Kidney epithelial cell (primary cell): ENCODE data around the gene GFOD1. TPM values are rescaled to one million over a fixed set of nuclear protein-coding genes. Genes with fewer than 3 reads are reported as not detected.

ENCODE experiments used
- DNase-seq: peaks from one replicate; pipeline ENCODE4 v3.0.0-alpha.2; 2010; ENCODE audit warnings: low read depth
- H3K27me3 ChIP-seq: 2 replicates; pipeline ENCODE4 v1.6.0; 2011; ENCODE audit warnings: low read length; ENCODE audit not compliant: control insufficient read depth, insufficient read depth
- H3K36me3 ChIP-seq: 2 replicates; pipeline ENCODE4 v1.5.1; 2011; ENCODE audit warnings: low read length; ENCODE audit not compliant: control insufficient read depth, insufficient read depth
- H3K4me3 ChIP-seq: 2 replicates; pipeline ENCODE4 v1.5.1; 2011; ENCODE audit warnings: low read depth, mild to moderate bottlenecking, control low read depth, low read length
- CTCF ChIP-seq: IDR thresholded peaks from 2 replicates; pipeline ENCODE4 v1.5.1; 2011; ENCODE audit warnings: mild to moderate bottlenecking, moderate library complexity, low read length, control low read depth, inconsistent platforms; ENCODE audit not compliant: insufficient read depth, poor library complexity, severe bottlenecking
- total RNA-seq: library from RNA; depleted of rRNA; stranded (reverse); fragments of >200 nt; gene quantifications from 2 replicates; pipeline ENCODE4 v1.2.3, GENCODE V29; 2015

GFOD1 gene
- total RNA-seq, 1 donor from 2014 or later, result 0.75 TPM

DNA sequence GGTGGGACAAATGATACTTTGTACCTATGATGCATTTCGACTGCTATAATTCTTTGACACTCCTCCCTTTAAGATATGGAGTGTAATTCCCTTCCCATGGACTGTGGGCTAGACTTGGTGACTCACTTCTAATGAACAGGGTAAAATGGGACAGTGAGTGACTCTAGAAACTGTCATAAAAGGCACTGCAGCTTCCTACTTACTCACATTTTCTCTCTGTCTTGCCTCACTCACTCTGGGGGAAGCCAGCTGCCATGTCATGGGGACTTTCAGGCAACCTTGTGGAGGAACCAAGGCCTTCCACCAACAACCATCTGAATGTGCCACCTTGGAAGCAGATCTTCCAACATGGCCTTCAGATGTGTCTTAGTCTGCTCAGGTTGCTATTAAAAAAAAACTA, 12.9 kb upstream of the GFOD1 start:
- TF ChIP-seq CTCF, result no peak
- H3K27me3 ChIP-seq, result no peaks in the 10 kb centered on the region
- H3K36me3 ChIP-seq, result no peaks in the 10 kb centered on the region
- no peak for DNase-seq
- H3K4me3 ChIP-seq, result no peak overlapping the region

DNA sequence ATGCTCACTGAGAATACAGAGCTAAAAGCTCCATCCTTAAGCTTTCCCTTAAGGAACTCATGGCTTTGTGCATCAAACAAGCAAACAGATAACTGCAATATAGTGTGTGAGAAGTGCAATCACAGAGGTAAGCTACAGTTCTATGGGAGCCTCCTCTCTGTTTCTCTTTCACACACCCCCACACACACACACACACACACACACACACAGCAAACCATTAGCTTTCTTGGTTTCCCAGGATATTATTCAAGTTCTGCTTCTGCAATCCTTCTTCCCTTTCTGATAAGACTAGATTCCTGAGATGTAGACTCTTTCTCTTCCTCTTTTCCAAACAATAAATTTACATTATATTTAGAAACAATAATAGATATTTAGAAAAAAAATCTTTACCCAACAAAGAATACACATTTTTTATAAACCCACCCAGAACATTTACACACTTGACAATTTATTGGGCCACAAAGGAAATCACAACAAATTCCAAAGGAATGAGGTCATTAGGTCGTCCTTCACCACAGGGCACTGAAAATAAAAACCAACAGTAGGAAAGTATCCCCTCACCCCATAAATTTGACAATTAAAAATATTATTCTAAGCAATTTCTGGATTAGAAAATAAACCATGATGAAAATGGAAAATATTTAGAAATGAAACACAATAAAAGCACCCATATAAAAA, 9.3 kb upstream of the GFOD1 start:
- Histone ChIP-seq H3K27me3 (no peaks in the 10 kb centered on the region), H3K36me3 (no peaks in the 10 kb centered on the region), H3K4me3 (no peak overlapping the region)
- no peak for TF ChIP-seq CTCF
- no peak for DNase-seq

- no peaks in the 10 kb centered on the region for H3K27me3 ChIP-seq
- no peak for TF ChIP-seq CTCF
- DNase-seq, result no peak
- H3K36me3 ChIP-seq, result no peaks in the 10 kb centered on the region
- no peak overlapping the region for H3K4me3 ChIP-seq
These were observed 8.4 kb upstream of the GFOD1 start for GRCh38 chr6:13495818-13496217.

DNA sequence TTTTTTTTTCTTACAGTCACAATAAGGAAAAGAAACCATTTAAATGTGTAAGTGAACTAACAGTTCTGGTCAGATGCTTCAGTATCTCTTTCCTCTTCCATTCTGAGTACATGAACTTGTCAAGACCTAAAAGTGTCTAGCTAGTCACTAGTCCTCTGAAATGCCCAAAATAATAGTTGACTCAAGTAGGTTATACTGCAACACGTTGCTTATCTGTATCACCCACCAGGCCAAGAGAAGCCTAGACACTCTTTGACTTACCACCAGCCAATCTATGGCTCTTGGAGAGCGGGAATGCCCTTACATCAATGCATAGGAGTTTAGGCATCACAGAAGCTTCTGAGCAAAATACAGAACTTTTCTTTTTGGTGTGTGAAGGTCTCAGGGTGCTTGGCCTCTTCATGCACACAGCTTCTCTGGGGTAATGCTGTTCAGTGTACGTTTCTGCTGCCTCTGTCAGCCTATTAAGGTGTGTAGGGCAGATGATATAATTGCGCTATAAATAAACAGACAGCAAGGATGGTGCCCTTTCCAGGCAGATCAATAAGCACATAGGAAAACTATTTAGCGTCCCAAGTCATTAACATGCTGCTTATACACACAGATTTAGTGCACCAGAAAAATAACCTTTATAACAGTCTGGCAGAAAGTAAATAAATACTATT, 7.8 kb upstream of the GFOD1 start:
- Histone ChIP-seq H3K36me3 (no peaks in the 10 kb centered on the region), H3K4me3 (no peak overlapping the region), H3K27me3 (no peaks in the 10 kb centered on the region)
- no peak for DNase-seq
- no peak for TF ChIP-seq CTCF

GRCh38 chr6:13494137-13494536, 6.7 kb upstream of the GFOD1 start:
- TF ChIP-seq CTCF, result no peak
- no peak overlapping the region for H3K4me3 ChIP-seq
- DNase-seq, result no peak
- no peaks in the 10 kb centered on the region for H3K27me3 ChIP-seq
- H3K36me3 ChIP-seq, result no peaks in the 10 kb centered on the region

DNA sequence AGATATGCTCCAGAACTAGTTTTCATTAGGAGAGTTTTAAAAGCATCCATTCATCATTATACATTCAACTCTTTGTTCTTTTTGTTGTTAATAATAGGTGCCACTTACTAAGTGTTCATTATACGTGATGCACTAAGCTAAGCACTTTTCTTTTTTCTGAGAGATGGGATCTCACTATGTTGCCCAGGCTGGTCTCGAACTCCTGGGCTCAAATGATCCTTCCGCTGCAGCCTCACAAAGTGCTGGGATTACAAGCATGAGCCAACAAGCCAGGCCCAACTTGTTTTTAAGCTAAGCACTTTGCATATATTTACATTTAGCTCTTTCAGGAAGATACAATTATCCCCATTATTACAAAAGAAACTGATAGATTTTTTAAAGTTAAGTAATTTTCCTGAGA, 5.7 kb upstream of the GFOD1 start:
- H3K36me3 ChIP-seq, result no peaks in the 10 kb centered on the region
- no peaks in the 10 kb centered on the region for H3K27me3 ChIP-seq
- no peak for DNase-seq
- H3K4me3 ChIP-seq, result no peak overlapping the region
- TF ChIP-seq CTCF, result no peak
